Body of pancreas (tissue), 4 donors: ENCODE data around the gene ZNF423.

Experiments used
- POLR2A ChIP-seq, 3 donors: fragments of 450-650 bp; IDR thresholded peaks; one replicate each; pipeline ENCODE4 v1.6.1; 2016; ENCODE audit warnings: antibody characterized with exemption in 3 of 3, mild to moderate bottlenecking in 2 of 3
- TF ChIP-seq, protein P1 (sequence below), 7 experiments: fragments of 450-650 bp in 4 of 7; fragments of 200-600 bp in 3 of 7; sonication (generic) in 3 of 7; IDR thresholded peaks; one replicate each; pipeline ENCODE4 v1.5.1; 2016 to 2019; ENCODE audit warnings: antibody characterized with exemption in 7 of 7

DNA sequence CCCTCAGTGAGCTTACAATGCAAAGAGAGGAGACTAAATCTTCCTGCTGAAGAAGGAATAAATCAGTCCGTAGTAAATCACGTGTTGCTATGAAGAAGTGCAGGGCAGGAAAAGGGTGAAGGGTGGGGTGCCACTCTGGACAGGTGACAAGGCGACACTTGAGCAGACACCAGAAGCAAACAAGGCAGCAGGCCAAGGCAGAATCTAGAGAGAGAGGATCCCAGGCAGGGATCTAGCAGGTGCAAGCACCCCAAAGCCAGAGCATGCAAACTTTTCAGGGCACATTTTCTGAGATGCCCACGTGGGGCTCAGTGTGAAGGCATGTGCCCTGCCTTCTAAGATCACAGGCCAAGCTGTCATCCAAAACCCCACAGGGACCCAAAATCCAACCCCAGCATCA is 193.3 kb downstream of the ZNF423 start:
- TF ChIP-seq POLR2A (IDR thresholded peaks at IDR 0.05): no peak
- TF ChIP-seq, protein P1, sequence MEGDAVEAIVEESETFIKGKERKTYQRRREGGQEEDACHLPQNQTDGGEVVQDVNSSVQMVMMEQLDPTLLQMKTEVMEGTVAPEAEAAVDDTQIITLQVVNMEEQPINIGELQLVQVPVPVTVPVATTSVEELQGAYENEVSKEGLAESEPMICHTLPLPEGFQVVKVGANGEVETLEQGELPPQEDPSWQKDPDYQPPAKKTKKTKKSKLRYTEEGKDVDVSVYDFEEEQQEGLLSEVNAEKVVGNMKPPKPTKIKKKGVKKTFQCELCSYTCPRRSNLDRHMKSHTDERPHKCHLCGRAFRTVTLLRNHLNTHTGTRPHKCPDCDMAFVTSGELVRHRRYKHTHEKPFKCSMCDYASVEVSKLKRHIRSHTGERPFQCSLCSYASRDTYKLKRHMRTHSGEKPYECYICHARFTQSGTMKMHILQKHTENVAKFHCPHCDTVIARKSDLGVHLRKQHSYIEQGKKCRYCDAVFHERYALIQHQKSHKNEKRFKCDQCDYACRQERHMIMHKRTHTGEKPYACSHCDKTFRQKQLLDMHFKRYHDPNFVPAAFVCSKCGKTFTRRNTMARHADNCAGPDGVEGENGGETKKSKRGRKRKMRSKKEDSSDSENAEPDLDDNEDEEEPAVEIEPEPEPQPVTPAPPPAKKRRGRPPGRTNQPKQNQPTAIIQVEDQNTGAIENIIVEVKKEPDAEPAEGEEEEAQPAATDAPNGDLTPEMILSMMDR (IDR thresholded peaks at IDR 0.05): no peak
